ENCODE data around the gene KANSL3.

GRCh38 chr2:96680561-96681141 lies 42.5 kb upstream of the KANSL3 start:
- TF ChIP-seq EZH2phosphoT487 (IDR thresholded peaks at IDR 0.05; ENCODE audit: insufficient read depth, low read depth) (no peak), EZH2 (IDR thresholded peaks at IDR 0.05; ENCODE audit: insufficient read depth, poor library complexity, severe bottlenecking) (no peak)
